Mammary epithelial cell (primary cell): Measurements from ENCODE around the gene LPCAT3.
"Not testable (repeated sequence)": the region's sequence is repeated elsewhere in the genome, so short reads cannot be mapped to it uniquely, and the experiment has no call there.

Source experiments
- EZH2 ChIP-seq: IDR thresholded peaks from 2 replicates; pipeline ENCODE4 v1.6.1; 2012; ENCODE audit warnings: low read length, inconsistent platforms, borderline replicate concordance
- TF ChIP-seq, protein P1 (sequence below), 2 donors: IDR thresholded peaks in 1 of 2; conservative IDR thresholded peaks in 1 of 2; 2 replicates each; pipeline ENCODE4 v1.5.1; 2011 to 2012; ENCODE audit warnings: inconsistent platforms in 2 of 2, low read length in 2 of 2, mild to moderate bottlenecking in 2 of 2, control low read depth in 1 of 2, low read depth in 1 of 2; ENCODE audit not compliant: insufficient read depth in 1 of 2; ENCODE audit errors: extremely low read depth in 1 of 2

DNA sequence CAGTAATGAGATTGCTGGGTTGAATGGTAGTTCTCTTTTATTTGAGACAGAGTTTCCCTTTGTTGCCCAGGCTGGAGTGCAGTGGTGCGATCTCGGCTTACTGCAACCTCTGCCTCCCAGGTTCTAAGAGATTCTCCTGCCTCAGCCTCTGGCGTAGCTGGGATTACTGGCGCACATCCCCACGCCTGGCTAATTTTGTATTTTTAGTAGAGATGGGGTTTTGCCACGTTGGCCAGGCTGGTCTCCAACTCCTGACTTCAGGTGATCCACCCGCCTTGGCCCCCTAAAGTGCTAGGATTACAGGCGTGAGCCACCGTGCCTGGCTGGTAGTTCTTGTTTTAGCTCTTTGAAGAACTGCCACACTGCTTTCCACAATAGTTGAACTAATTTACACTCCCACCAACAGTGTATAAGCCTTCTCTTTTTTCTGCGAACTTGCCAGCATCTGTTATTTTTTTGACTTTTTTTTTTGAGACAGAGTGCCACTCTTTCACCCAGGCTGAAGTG is 31.2 kb upstream of the LPCAT3 start:
- TF ChIP-seq, protein P1, sequence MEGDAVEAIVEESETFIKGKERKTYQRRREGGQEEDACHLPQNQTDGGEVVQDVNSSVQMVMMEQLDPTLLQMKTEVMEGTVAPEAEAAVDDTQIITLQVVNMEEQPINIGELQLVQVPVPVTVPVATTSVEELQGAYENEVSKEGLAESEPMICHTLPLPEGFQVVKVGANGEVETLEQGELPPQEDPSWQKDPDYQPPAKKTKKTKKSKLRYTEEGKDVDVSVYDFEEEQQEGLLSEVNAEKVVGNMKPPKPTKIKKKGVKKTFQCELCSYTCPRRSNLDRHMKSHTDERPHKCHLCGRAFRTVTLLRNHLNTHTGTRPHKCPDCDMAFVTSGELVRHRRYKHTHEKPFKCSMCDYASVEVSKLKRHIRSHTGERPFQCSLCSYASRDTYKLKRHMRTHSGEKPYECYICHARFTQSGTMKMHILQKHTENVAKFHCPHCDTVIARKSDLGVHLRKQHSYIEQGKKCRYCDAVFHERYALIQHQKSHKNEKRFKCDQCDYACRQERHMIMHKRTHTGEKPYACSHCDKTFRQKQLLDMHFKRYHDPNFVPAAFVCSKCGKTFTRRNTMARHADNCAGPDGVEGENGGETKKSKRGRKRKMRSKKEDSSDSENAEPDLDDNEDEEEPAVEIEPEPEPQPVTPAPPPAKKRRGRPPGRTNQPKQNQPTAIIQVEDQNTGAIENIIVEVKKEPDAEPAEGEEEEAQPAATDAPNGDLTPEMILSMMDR (conservative IDR thresholded peaks at IDR 0.05 in 1 of 2, IDR thresholded peaks at IDR 0.05 in 1 of 2; ENCODE audit: extremely low read depth in 1 of 2, insufficient read depth in 1 of 2, low read depth in 1 of 2, low read length in 2 of 2), result not testable (repeated sequence)
- TF ChIP-seq EZH2, result not testable (repeated sequence)
